Effector CD8-positive, alpha-beta T cell (primary cell): Measurements from ENCODE around the gene SHH.
"Not testable (repeated sequence)": the region's sequence is repeated elsewhere in the genome, so short reads cannot be mapped to it uniquely, and the experiment has no call there.

Experiments used
- DNase-seq: peaks from one replicate; lab custom pipeline; 2025; lab: John Stamatoyannopoulos, UW

Gene SHH

DNA sequence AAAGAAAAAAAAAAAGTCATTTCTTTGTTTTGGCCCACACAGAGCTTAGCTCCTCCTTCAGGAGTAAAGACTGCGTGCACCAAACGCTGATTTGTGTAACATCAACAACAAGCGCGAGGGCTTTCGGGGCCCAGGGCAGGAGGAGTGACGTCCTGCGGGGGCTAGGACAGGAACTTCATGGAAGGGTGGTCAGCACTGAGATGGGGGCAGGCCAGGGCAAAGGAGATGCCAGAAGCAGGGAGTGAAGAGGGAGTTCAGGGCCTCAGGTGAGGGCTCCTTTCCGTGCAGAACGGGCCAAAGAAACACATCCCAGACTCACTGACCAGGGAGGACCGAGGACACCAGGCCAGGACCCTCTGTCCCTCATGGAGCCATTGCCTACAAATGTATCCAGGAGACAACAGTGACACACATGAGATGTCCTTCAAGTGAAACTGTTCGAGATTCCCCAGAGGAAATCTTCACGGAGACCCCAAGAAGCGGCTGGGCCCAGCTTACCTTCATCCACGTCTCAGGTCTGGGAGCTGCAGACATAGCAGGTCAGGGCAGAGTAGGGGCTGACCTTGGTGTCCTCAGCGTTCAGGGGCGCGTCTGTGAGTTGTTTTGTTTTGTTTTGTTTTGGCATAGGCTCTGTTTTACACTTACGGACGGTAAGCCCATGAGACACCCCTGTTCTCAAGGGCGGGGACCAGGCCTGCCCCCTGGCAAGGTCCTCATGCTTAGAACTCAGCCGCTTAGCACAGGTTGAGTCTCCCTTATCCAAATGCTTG is 30.4 kb upstream of the SHH start:
- DNase-seq = no peak

DNA sequence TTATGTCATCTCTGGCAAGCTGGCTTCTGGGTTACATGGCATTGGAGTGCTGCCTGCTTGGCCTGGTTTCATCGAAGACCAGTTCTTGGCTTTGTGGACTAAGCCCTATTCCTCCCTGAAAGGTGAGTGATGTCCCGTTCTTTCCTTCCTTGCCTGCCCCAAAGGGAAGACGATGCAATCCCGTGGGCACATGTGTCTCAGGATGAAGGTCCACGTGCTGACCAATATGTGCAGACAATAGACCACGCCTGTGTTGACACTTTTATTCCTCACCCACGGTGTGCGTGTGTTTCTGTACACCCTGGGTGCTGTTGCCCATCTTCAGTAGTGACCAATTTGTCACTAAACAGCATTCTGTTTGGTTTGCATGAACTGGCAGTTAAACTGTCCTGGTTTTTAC is 28.6 kb upstream of the SHH start:
- DNase-seq = no peak

DNA sequence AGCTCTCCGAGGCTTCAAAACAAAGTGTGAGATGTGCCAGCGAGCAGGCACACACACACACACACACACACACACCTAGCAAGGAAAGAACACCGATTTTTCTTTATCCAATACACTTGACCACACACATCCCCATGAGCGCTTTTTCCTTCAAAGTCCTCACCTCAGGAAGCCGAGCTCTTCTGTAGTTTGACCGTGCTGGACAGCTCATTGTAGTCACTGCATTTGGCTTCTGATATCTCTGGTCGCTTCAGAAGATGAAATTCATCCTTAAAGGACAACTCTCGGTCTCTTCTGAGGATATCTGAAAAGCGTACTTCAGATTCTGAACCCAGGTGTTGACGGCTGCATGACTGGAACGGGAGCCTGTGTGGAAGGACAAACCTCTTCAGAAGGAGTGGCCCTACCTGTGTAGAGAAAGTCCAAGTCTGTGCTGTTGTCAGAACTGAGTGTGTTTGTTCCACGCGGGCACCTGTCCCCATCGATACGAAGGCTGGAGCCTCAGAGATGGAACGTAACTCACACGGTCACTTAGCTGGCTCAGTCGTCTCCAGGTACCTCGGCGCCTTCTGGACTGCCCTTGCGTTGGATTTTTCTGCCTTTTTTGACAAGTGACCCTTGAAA is 28.1 kb upstream of the SHH start:
- DNase-seq = no peak

DNA sequence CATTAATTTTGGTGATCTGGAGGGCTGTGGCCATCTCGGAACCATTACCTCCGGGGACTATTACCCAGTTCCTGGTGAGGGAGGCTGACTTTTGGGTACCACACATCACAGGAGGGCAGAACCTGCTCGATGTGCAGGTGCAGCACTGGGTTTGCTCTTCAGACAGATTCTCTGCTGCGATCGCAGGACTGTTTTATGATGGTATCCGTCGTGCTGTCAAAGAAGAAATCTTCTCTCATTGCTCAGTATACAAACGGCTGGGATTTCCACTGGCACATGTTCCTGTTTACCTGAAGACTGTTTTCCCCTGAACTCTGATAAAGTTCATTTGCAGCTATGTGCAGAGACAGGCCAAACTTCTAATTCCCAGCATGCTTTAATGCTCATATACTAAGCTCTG is 27.2 kb upstream of the SHH start:
- no peak for DNase-seq

DNA sequence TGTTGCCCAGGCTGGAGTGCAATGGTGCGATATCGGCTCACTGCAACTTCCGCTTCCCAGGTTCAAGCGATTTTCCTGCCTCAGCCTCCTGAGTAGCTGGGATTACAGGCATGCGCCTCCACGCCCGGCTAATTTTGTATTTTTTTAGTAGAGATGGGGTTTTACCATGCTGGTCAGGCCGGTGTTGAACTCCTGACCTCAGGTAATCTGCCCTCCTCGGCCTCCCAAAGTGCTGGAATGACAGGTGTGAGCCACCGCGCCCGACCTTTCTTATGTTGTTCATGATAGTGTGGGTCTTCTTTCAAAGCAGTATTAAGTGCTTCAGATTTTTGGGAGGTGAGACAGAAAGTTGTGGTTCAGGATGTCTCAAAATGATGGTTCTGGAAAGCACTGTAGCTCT is 26.0 kb upstream of the SHH start:
- not testable (repeated sequence) for DNase-seq

GRCh38 chr7:155837126-155837479 is 24.8 kb upstream of the SHH start:
- DNase-seq = no peak

GRCh38 chr7:155836216-155837125 is 24.2 kb upstream of the SHH start:
- DNase-seq = no peak

DNA sequence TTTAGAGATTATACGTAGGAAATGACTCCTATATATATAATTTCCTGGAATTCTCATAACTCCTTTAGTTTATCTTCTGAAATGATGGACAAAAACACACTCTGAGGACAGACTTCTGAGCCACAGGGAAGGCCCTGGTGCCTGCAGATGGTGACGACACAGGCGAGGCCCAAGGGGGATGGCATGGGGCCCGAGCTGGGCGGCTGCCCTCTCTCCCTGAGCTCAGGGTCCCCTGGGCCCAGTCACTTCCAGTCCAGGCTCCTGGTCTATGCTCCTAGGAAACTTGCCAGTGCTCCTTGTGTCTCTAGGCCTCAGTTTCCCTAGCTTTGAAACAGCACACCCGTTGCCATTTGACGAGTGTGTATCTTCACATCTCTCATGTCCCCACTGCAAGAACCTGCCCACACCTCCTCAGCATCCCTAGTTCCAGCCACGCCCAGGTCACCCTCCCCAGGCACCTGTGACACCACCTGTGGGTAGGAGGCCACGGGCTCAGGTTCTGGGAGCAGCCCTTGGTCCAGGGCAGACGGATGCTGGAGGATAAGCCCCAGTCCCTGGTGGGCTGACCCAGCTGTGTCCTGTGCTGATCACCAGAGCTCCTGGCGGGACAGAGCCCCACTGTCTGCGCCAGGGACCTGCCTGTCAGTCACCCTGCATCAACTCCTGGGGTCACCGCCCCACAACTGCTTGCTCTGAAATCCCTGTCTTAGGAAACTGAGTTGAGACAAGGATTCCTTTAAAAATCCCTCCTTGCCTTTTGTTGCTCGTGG is 23.4 kb upstream of the SHH start:
- no peak for DNase-seq

DNA sequence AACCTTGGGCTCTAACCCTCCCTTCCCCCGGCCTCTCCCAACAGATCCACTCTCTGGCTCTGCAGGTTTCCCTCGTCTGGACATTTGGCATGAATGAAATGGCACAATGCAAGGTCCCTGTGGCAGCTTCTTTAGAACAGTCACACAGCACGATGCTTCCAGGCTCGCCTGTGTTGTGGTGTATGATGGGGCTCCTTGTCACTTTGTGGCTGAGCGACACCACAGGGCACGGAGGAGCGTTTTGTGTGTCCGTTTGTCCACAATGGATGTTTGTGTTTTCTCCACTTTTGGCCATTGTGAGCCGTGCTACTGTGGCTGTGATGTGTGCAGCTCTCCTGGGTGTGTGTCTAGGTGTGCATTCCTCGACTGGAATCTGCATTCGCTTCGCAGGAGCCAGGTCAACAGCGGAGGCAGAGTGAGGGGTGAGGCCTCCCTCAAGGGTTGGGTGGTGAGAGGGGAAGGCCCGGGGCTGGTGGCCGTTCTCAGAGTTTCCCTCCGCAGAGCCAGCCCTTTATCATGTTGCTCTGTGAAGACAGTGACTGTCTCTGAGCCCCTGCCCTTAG is 22.3 kb upstream of the SHH start:
- DNase-seq = no peak

DNA sequence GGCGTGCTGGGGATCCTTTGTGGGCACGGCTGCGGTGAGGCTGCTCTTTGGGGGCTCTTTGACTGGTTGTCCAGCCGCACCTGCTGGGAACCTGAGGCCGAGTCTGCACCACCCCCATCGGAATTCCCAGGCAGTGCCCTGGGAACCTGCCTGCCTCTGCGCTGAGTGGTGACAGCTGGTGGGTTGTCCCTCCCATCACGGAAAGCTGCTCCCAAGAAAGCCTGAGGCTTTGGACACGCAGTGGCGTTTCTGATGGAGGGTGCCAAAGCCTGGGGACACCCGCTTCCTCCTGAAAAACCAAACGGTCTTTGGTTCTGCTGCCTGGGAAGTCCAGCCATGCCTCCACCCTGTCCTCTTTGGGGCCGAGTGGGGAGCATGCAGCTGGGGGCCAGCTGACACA is 21.4 kb upstream of the SHH start:
- no peak for DNase-seq

- no peak for DNase-seq
Measured at GRCh38 chr7:155832581-155832981, 20.3 kb upstream of the SHH start.

- no peak for DNase-seq
Measured at GRCh38 chr7:155831807-155832524, 19.7 kb upstream of the SHH start.

GRCh38 chr7:155830961-155831806 is 18.9 kb upstream of the SHH start:
- no peak for DNase-seq

GRCh38 chr7:155829796-155830470 is 17.7 kb upstream of the SHH start:
- DNase-seq = no peak

GRCh38 chr7:155825336-155825735 is 13.1 kb upstream of the SHH start:
- no peak for DNase-seq

GRCh38 chr7:155824227-155824886 is 12.1 kb upstream of the SHH start:
- no peak for DNase-seq

GRCh38 chr7:155821851-155822250 is 9.6 kb upstream of the SHH start:
- DNase-seq = no peak

DNA sequence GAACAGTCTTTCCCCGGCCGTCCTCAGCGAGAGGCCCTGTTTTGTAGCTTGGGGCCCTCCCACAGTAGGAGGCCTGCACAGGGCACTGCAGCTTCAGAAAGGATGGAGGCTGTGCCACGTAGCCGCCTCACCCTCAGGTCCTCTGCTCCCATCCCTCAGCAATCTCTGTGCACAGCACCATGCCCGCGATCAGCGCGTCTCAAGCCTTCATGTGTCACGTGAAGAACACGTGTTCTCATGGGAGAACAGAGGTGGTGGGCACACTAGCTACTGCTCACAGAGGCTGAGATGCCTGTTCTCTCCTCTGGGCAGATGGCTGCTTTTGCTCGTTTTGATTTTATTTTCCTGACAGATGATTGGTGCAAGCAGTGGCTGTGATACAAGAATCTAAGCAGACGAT is 8.5 kb upstream of the SHH start:
- DNase-seq = no peak

DNA sequence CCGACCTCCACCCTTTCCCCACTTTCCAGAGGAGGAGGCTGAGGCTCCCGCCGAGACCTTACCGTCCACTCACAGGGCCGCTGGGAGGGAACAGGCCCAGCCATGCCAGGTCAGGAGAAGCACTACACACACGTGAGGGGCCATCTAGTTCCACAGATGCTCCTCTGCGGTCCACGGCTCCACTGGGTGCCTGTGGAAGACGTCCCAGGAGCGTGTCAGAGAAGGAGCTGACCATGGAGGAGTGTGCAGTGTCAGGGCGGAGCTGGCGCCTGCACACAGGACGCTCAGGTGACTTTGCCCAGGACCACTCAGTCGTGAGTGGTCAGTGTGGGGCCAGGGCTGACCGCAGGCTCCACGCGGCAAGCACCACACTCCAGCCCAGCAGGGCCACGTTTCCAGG is 8.0 kb upstream of the SHH start:
- no peak for DNase-seq
